BJ (cell line): ENCODE results near the gene SATB2. TPM values are rescaled to one million over a fixed set of nuclear protein-coding genes. Genes with fewer than 3 reads are reported as not detected.
A peak's percentile ranks its signal among the peaks of the same experiment; 100 is the strongest.

Source experiments
- CTCF ChIA-PET: fragments of 350-600 bp; formaldehyde crosslinking; extraction: SDS; loops from one replicate; lab custom pipeline; 2021; ENCODE audit warnings: antibody characterized with exemption, inconsistent platforms; lab: Yijun Ruan, JAX
- POLR2A ChIA-PET: fragments of 300-600 bp; sonication (Branson Sonifier 250); formaldehyde crosslinking; extraction: SDS; loops from one replicate; lab custom pipeline; 2021; ENCODE audit warnings: antibody characterized with exemption; lab: Charles Lee
- DNase-seq: peaks from one replicate; pipeline ENCODE4 v3.0.0-alpha.2; 2011; ENCODE audit warnings: low read depth
- H3K27me3 ChIP-seq: 2 replicates; pipeline ENCODE4 v1.6.0; 2011; ENCODE audit warnings: low read length; ENCODE audit not compliant: control insufficient read depth, insufficient read depth
- H3K36me3 ChIP-seq: 2 replicates; pipeline ENCODE4 v1.5.1; 2011; ENCODE audit warnings: low read length; ENCODE audit not compliant: control insufficient read depth, insufficient read depth
- H3K4me3 ChIP-seq: 2 replicates; pipeline ENCODE4 v1.5.1; 2011; ENCODE audit warnings: low read depth, mild to moderate bottlenecking, control low read depth, low read length
- CTCF ChIP-seq: IDR thresholded peaks from 2 replicates; pipeline ENCODE4 v1.5.1; 2011; ENCODE audit warnings: low read depth, mild to moderate bottlenecking, control low read depth, inconsistent platforms, low read length, moderate library complexity; ENCODE audit not compliant: insufficient read depth
- polyA plus RNA-seq: library from polyadenylated mRNA; depleted of rRNA; stranded (reverse); fragments of >200 nt; gene quantifications from 2 replicates; pipeline ENCODE4 v1.2.3, GENCODE V29; 2011

The SATB2 gene
- polyA plus RNA-seq, 1 experiment, result 4.8 TPM

GRCh38 chr2:199282309-199282708, 175.4 kb downstream of the SATB2 start:
- no peak for TF ChIP-seq CTCF
- POLR2A ChIA-PET, result no interaction called here
- Histone ChIP-seq H3K36me3 (no peaks in the 10 kb centered on the region), H3K27me3 (no peaks in the 10 kb centered on the region), H3K4me3 (no peak overlapping the region)
- CTCF ChIA-PET, result no interaction called here
- no peak for DNase-seq

- no peak for DNase-seq
- Histone ChIP-seq H3K36me3 (no peaks in the 10 kb centered on the region), H3K4me3 (no peak overlapping the region), H3K27me3 (no peaks in the 10 kb centered on the region)
- ChIA-PET POLR2A (no interaction called here), CTCF (no interaction called here)
- no peak for TF ChIP-seq CTCF
Observed at GRCh38 chr2:199279146-199279545, 178.6 kb downstream of the SATB2 start.

GRCh38 chr2:199278099-199278498, 179.6 kb downstream of the SATB2 start:
- H3K4me3 ChIP-seq, result no peak overlapping the region
- CTCF ChIA-PET, result interaction anchor here (0.6 kb wide), 1 partner anchor 9 kb away, joined by 3 read pairs; no protein-coding TSS in a partner anchor
- no peak for DNase-seq

GRCh38 chr2:199273042-199273511, 184.7 kb downstream of the SATB2 start:
- ChIA-PET POLR2A (no interaction called here), CTCF (interaction anchor here (0.7 kb wide), 1 partner anchor 181 kb away, joined by 3 read pairs; no protein-coding TSS in a partner anchor)
- no peak overlapping the region for H3K4me3 ChIP-seq
- TF ChIP-seq CTCF, result no peak
- peak; percentile 86 for DNase-seq
- H3K27me3 ChIP-seq, result no peaks in the 10 kb centered on the region
- no peaks in the 10 kb centered on the region; the same call in 1 of the 2 replicates for H3K36me3 ChIP-seq

More at GRCh38 chr2:199278099-199278498, 179.6 kb downstream of the SATB2 start:
- POLR2A ChIA-PET, result no interaction called here
- Histone ChIP-seq H3K27me3 (no peaks in the 10 kb centered on the region), H3K36me3 (no peaks in the 10 kb centered on the region)
- TF ChIP-seq CTCF, result no peak

GRCh38 chr2:199261936-199262335, 195.8 kb downstream of the SATB2 start:
- DNase-seq, result no peak
- Histone ChIP-seq H3K36me3 (no peaks in the 10 kb centered on the region), H3K4me3 (no peak overlapping the region), H3K27me3 (no peaks in the 10 kb centered on the region)
- no peak for TF ChIP-seq CTCF
- POLR2A ChIA-PET, result no interaction called here
- CTCF ChIA-PET, result interaction anchor here (1.1 kb wide), 1 partner anchor 25 kb away, joined by 3 read pairs; no protein-coding TSS in a partner anchor
